IgD-negative memory B cell (primary cell): ENCODE results near the gene COPG2. TPM values are rescaled to one million over a fixed set of nuclear protein-coding genes. Genes with fewer than 3 reads are reported as not detected.
A peak's percentile ranks its signal among the peaks of the same experiment; 100 is the strongest.
"Not testable (repeated sequence)": the region's sequence is repeated elsewhere in the genome, so short reads cannot be mapped to it uniquely, and the experiment has no call there.

Source experiments
- H3K27ac Mint-ChIP-seq, 3 donors: one replicate each; pipeline ENCODE4 v1.8.0; 2020 to 2022; ENCODE audit warnings: mild to moderate bottlenecking in 3 of 3, mixed read lengths in 3 of 3, moderate library complexity in 1 of 3
- H3K27me3 Mint-ChIP-seq: one replicate; pipeline ENCODE4 v1.8.0; 2021; ENCODE audit warnings: mixed read lengths
- H3K36me3 Mint-ChIP-seq: one replicate; pipeline ENCODE4 v1.8.0; 2020; ENCODE audit warnings: mild to moderate bottlenecking, mixed read lengths
- H3K4me1 Mint-ChIP-seq, 3 donors: one replicate each; pipeline ENCODE4 v1.8.0; 2020 to 2022; ENCODE audit warnings: mixed read lengths in 3 of 3, mild to moderate bottlenecking in 1 of 3
- H3K4me3 Mint-ChIP-seq, 4 donors: one replicate each; pipeline ENCODE4 v1.8.0; 2020 to 2022; ENCODE audit warnings: mild to moderate bottlenecking in 4 of 4, mixed read lengths in 4 of 4, moderate library complexity in 3 of 4
- H3K9me3 Mint-ChIP-seq, 3 donors: one replicate each; pipeline ENCODE4 v1.8.0; 2020 to 2021; ENCODE audit warnings: mixed read lengths in 3 of 3, mild to moderate bottlenecking in 1 of 3
- polyA plus RNA-seq: library from polyadenylated mRNA; unstranded; fragments of 300-500 nt; fragmentation: Illumina TruSeq; gene quantifications from one replicate; pipeline ENCODE4 v1.2.3, GENCODE V29; 2021

The COPG2 gene
- polyA plus RNA-seq, 1 donor from 2014 or later, result 2.3 TPM

- no peak overlapping the region for H3K4me3 Mint-ChIP-seq
These were observed 155.1 kb downstream of the COPG2 start for GRCh38 chr7:130513447-130513846.

DNA sequence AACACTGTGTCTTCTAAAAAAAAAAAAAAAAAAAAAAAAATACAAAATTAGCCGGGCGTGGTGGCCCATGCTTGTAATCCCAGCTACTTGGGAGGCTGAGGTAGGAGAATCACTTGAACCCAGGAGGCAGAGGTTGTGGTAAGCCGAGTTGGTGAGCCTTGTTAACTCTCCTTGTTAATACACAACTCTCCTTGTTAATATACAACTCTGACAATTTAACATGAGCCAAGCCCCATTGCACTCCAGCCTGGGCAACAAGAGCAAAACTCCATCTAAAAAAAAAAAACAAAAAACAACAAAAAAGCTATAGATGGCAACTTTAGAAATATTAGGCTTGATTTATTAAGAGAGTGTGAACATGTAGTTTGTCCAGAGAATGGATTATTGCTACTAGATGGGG is 156.5 kb downstream of the COPG2 start:
- H3K27ac Mint-ChIP-seq, H3K27me3 Mint-ChIP-seq, H3K4me1 Mint-ChIP-seq, H3K36me3 Mint-ChIP-seq, H3K4me3 Mint-ChIP-seq, H3K9me3 Mint-ChIP-seq: not testable (repeated sequence)

More at GRCh38 chr7:130513447-130513846, 155.1 kb downstream of the COPG2 start:
- H3K36me3 Mint-ChIP-seq, result no peaks in the 10 kb centered on the region
- no peak overlapping the region for H3K27ac Mint-ChIP-seq
- no peaks in the 10 kb centered on the region for H3K4me1 Mint-ChIP-seq
- H3K9me3 Mint-ChIP-seq, result no peaks in the 10 kb centered on the region
- H3K27me3 Mint-ChIP-seq, result no peaks in the 10 kb centered on the region

- Mint-ChIP-seq H3K9me3 (no peaks in the 10 kb centered on the region), H3K27me3 (no peaks in the 10 kb centered on the region), H3K27ac (no peak overlapping the region), H3K4me3 (no peak overlapping the region), H3K36me3 (peaks cover 17% of the 10 kb centered on the region), H3K4me1 (no peaks in the 10 kb centered on the region)
These were observed 162.2 kb downstream of the COPG2 start for GRCh38 chr7:130506358-130506757.

GRCh38 chr7:130505753-130506152 is 162.8 kb downstream of the COPG2 start:
- Mint-ChIP-seq H3K36me3 (peaks cover 17% of the 10 kb centered on the region), H3K27me3 (no peaks in the 10 kb centered on the region), H3K4me3 (no peak overlapping the region), H3K4me1 (no peaks in the 10 kb centered on the region), H3K27ac (no peak overlapping the region), H3K9me3 (no peaks in the 10 kb centered on the region)

GRCh38 chr7:130500910-130501309 is 167.6 kb downstream of the COPG2 start:
- Mint-ChIP-seq H3K27ac (no peak overlapping the region), H3K4me3 (no peak overlapping the region)

DNA sequence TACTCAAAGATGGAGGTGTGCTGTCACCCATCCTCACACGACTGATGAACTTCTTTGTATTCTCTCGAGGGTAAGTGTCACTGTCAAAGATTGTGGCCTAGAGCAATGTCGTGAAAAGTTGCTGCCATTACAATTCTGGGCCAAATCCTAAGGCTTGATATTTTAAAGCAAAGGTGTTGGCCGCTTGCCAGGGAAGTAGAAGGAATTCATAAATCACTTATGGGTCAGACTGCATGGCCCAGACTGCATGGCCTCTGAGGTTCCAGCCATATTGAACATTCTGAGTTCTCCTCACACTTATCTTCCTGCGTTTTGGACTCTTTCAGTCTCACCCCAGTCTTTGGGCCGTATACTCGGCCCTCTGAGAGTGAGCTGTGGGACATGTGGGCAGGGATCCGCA is 168.1 kb downstream of the COPG2 start:
- Mint-ChIP-seq H3K27me3 (no peaks in the 10 kb centered on the region), H3K27ac (no peak overlapping the region), H3K9me3 (no peaks in the 10 kb centered on the region), H3K4me1 (no peaks in the 10 kb centered on the region), H3K36me3 (peaks cover 13% of the 10 kb centered on the region), H3K4me3 (no peak overlapping the region)

More at GRCh38 chr7:130500910-130501309, 167.6 kb downstream of the COPG2 start:
- H3K4me1 Mint-ChIP-seq, result no peaks in the 10 kb centered on the region
- H3K27me3 Mint-ChIP-seq, result no peaks in the 10 kb centered on the region
- H3K9me3 Mint-ChIP-seq, result no peaks in the 10 kb centered on the region
- peaks cover 13% of the 10 kb centered on the region for H3K36me3 Mint-ChIP-seq

DNA sequence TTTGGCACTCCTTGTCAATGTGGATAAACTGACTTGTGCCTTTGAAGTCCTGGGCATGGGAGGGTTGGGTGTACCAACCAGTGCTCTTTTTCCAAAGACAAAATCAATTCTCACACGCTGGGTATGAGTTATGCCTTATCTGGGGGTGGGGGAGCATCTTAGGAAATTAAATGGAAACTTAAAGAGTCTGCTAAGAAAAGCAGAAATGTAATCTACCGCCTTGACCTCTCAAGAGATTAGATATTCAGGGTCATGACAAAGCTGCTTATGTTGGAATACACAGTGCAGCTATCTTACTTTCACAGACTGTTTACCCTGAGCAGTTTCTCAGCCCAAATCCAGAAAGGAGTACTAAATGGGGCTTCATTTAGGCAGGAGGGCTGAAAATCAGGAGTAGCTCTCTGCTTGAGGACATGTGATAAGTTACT is 174.1 kb downstream of the COPG2 start:
- Mint-ChIP-seq H3K9me3 (peaks cover 0 to 2% (median 0%) of the 10 kb centered on the region in 3 donors), H3K27me3 (peaks cover 19% of the 10 kb centered on the region), H3K36me3 (peaks cover 8% of the 10 kb centered on the region), H3K4me1 (peaks cover 0 to 11% (median 7%) of the 10 kb centered on the region in 3 donors), H3K4me3 (no peak overlapping the region), H3K27ac (no peak overlapping the region)

DNA sequence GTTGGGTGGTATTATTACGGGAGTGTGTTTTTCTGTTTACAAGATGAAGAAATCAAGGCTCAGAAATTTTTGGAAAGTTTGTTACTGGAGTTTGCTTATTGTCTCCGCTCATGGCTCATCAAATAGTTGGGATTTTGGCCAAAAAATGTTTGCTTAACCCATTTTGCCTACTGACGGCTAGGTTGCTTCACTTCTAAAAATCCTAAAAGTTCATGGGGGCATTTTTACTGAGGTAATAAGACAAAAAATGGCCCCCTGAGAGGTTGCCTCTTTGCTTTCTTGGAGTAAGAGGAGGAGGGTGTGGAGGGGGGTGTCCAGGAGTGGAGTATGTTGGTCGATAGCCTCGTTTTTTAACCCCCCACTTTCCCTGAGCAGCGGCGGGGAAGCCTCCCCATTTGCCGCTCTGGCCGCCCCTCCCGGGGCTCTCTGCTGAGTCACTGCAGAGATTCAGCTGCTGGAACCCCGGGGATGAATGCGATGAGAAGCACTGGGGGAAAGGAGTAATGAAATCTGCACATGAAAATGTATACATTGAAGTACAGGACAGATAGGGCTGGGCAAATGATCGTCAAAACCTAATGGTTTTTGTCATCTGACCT is 175.2 kb downstream of the COPG2 start:
- Mint-ChIP-seq H3K4me3 (peak overlapping the region; percentile 8 to 70 (median 40)), H3K9me3 (peaks cover 0 to 2% (median 0%) of the 10 kb centered on the region in 3 donors), H3K27ac (peak overlapping the region in 2 of 3 donors; percentile 7 to 48), H3K27me3 (peaks cover 20% of the 10 kb centered on the region), H3K4me1 (peaks cover 0 to 17% (median 7%) of the 10 kb centered on the region in 3 donors), H3K36me3 (peaks cover 8% of the 10 kb centered on the region)

DNA sequence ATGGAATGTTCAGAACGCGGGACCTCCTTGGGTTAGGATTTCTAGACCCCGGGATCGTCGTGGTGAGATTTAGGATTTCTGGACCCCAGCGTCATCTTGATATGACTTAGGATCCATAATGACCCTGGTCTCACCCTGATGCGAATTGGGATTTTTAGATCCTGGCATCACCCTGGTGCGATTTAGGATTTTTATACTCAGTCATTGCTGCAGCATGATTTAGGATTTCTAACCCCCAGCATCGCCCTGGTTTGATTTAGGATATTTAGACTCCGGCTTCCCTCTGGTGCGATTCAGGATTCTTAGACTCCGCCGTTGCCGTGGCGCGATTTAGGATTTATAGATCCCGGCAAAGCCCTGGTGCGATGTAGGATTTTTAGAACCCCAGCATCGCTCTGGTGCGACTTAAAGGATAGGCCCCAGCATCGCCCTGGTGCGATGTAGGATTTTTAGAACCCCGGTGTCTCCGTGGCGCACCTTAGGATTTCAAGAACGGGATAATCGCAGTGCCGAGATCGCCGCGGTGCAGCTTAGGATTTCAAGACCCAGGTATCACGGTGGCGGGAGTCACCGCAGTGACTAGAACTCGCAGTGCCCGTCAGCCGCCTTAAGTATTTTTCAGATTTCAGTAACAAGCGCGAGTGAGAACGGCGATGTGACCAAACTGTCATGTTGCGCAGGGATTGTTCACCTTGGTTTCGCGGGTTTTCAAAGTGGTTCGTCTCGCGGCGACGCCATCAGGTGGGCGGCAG is 175.8 kb downstream of the COPG2 start:
- peaks cover 0 to 18% (median 7%) of the 10 kb centered on the region in 3 donors for H3K4me1 Mint-ChIP-seq
- H3K27ac Mint-ChIP-seq, result peak overlapping the region in 2 of 3 donors; percentile 7 to 48
- H3K27me3 Mint-ChIP-seq, result peaks cover 20% of the 10 kb centered on the region
- peak overlapping the region; percentile 8 to 70 (median 40) for H3K4me3 Mint-ChIP-seq
- H3K9me3 Mint-ChIP-seq, result peaks cover 0 to 2% (median 0%) of the 10 kb centered on the region in 3 donors
- peaks cover 6% of the 10 kb centered on the region for H3K36me3 Mint-ChIP-seq

- Mint-ChIP-seq H3K36me3 (peaks cover 6% of the 10 kb centered on the region), H3K9me3 (peaks cover 0 to 2% (median 0%) of the 10 kb centered on the region in 3 donors), H3K4me1 (peaks cover 3 to 18% (median 10%) of the 10 kb centered on the region in 3 donors), H3K4me3 (peak within 1 kb of the TSS; percentile 53 to 84 (median 71)), H3K27me3 (peaks cover 22% of the 10 kb centered on the region), H3K27ac (peak within 1 kb of the TSS in 2 of 3 donors; percentile 7 to 48)
These were observed 176.6 kb downstream of the COPG2 start, which contains the start of gene MEST for GRCh38 chr7:130491841-130492522. Gene MEST (plus strand): TSS chr7:130492085. CDS start chr7:130492314, 229 bp downstream.

GRCh38 chr7:130490888-130491804 is 177.4 kb downstream of the COPG2 start:
- Mint-ChIP-seq H3K27me3 (peaks cover 26% of the 10 kb centered on the region), H3K4me3 (peak overlapping the region; percentile 53 to 84 (median 71)), H3K27ac (peak overlapping the region in 1 of 3 donors; percentile 48), H3K4me1 (peaks cover 6 to 19% (median 15%) of the 10 kb centered on the region in 3 donors), H3K9me3 (peaks cover 0 to 2% (median 0%) of the 10 kb centered on the region in 3 donors), H3K36me3 (peaks cover 6% of the 10 kb centered on the region)

DNA sequence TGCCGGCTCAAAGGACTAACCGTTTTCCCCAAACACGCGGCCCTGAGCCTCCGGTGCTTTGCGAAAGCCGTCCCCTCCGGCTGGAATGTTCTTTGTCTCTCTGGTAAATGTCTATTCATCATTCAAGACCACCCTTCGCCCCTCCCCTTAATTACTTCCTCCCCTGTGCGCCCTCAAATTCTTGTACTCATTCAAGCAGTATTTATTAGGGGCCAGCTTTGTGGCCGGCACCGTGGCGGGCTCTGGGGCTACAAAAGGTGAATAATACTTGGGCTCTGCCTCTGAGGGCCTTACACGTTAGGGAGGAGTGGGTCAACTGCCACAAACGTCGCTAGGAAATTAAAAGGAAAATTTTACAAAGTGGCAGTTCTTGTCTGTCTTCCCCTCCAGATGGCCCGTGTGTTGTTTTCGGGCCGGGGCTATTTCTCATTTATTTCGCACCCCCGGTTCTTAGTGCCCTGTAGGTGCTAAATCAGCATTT is 178.2 kb downstream of the COPG2 start:
- peaks cover 0 to 2% (median 0%) of the 10 kb centered on the region in 3 donors for H3K9me3 Mint-ChIP-seq
- H3K4me3 Mint-ChIP-seq, result peak overlapping the region in 3 of 4 donors; percentile 41 to 64 (median 60)
- H3K27me3 Mint-ChIP-seq, result peaks cover 29% of the 10 kb centered on the region
- H3K27ac Mint-ChIP-seq, result no peak overlapping the region
- peaks cover 6% of the 10 kb centered on the region for H3K36me3 Mint-ChIP-seq
- H3K4me1 Mint-ChIP-seq, result peaks cover 8 to 25% (median 18%) of the 10 kb centered on the region in 3 donors

DNA sequence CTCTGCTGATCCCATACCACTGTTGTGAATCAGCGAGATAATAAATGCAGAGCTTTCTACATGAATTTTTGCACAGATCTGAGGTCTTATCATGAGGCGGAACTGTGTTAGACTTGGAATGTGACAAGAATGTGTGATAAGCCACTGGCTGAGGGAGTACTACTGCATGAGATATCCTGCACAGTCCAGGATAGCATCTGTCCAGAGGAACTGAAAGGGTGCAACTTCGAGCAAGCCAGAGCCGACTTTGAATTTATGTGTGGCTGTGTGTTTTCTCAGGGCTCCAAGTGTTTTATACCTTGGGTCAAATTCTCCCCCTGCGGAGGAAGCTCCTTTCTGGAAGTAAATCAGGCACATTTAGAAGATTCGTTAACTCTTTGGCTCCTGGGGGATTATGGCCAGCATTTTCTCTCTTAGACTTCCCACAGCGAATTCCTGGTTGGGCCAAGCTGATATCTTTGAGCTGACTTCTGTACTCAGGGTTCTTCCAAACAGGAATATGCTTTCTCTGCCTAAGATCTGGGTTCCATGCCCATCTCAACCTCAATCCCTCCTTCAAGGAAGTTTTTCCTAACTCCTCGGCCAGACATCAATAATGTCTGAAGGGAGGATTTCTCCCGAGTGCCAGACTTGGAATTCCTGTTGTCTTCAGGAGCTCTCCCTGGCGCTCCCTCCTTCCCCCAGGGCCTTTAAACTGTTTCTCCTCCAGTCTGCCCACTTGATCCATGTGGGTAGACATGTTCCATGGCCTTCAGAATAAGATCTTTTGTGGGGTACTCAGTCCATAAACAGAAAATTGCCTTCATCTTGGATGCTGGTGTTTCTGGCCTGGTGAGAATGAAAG is 179.2 kb downstream of the COPG2 start:
- H3K4me1 Mint-ChIP-seq, result peaks cover 14 to 25% (median 21%) of the 10 kb centered on the region in 3 donors
- peak overlapping the region in 1 of 4 donors; percentile 92 for H3K4me3 Mint-ChIP-seq
- peaks cover 34% of the 10 kb centered on the region for H3K27me3 Mint-ChIP-seq
- H3K36me3 Mint-ChIP-seq, result peaks cover 7% of the 10 kb centered on the region
- H3K27ac Mint-ChIP-seq, result no peak overlapping the region
- peaks cover 0 to 2% (median 0%) of the 10 kb centered on the region in 3 donors for H3K9me3 Mint-ChIP-seq
